A673 (cell line): ENCODE data around the gene PLCB4. TPM values are rescaled to one million over a fixed set of nuclear protein-coding genes. Genes with fewer than 3 reads are reported as not detected.

Experiments
- BruUV-seq: library from RNA; stranded (reverse); fragments of 400-500 nt; replicated peaks from 2 replicates; lab custom pipeline; 2021; lab: Mats Ljungman, UMichigan
- CTCF ChIA-PET: fragments of 300-600 bp; sonication (Branson Sonifier 250); formaldehyde crosslinking; loops from one replicate; lab custom pipeline; 2022; ENCODE audit warnings: antibody characterized with exemption; lab: Charles Lee
- POLR2A ChIA-PET: fragments of 300-600 bp; sonication (Branson Sonifier 250); formaldehyde crosslinking; loops from one replicate; lab custom pipeline; 2022; ENCODE audit warnings: antibody characterized with exemption; ENCODE audit not compliant: low non-redundant PET; lab: Charles Lee
- DNase-seq: peaks from one replicate; pipeline ENCODE4 v3.0.0-alpha.2; 2015; ENCODE audit warnings: low spot score
- H3K27ac ChIP-seq: fragments of 200-600 bp; sonication (generic); 2 replicates; pipeline ENCODE4 v1.5.1; 2016; ENCODE audit warnings: mixed run types, low read depth, mild to moderate bottlenecking, mixed read lengths, antibody characterized with exemption, low read length; ENCODE audit not compliant: poor library complexity, severe bottlenecking
- H3K27me3 ChIP-seq: fragments of 200-600 bp; sonication (generic); replicated peaks from 2 replicates; pipeline ENCODE4 v1.6.1; 2017; ENCODE audit warnings: mixed run types, low read depth, mild to moderate bottlenecking, mixed read lengths, antibody characterized with exemption, low read length; ENCODE audit not compliant: insufficient read depth, poor library complexity
- H3K36me3 ChIP-seq: fragments of 200-600 bp; sonication (generic); 2 replicates; pipeline ENCODE4 v1.6.1; 2016; ENCODE audit warnings: mixed run types, mild to moderate bottlenecking, mixed read lengths, antibody characterized with exemption, low read length; ENCODE audit not compliant: insufficient read depth, poor library complexity, severe bottlenecking
- H3K4me1 ChIP-seq: fragments of 200-600 bp; sonication (generic); 2 replicates; pipeline ENCODE4 v1.6.1; 2017; ENCODE audit warnings: mixed run types, mild to moderate bottlenecking, mixed read lengths, antibody characterized with exemption, low read length; ENCODE audit not compliant: insufficient read depth, poor library complexity, severe bottlenecking
- H3K4me3 ChIP-seq: fragments of 200-600 bp; sonication (generic); 2 replicates; pipeline ENCODE4 v1.5.1; 2016; ENCODE audit warnings: low read depth, mixed run types, mild to moderate bottlenecking, mixed read lengths, low read length; ENCODE audit not compliant: poor library complexity, severe bottlenecking
- H3K9me3 ChIP-seq: fragments of 200-600 bp; sonication (generic); 2 replicates; pipeline ENCODE4 v1.6.1; 2016; ENCODE audit warnings: mixed run types, low read depth, mild to moderate bottlenecking, mixed read lengths, antibody characterized with exemption, low read length; ENCODE audit not compliant: poor library complexity, severe bottlenecking
- EZH2 ChIP-seq: fragments of 200-600 bp; sonication (generic); IDR thresholded peaks from 2 replicates; pipeline ENCODE4 v1.6.1; 2017; ENCODE audit warnings: borderline replicate concordance, low read depth, mild to moderate bottlenecking, mixed read lengths, antibody characterized with exemption, low read length; ENCODE audit not compliant: poor library complexity, severe bottlenecking
- intact Hi-C: fragments of 100-400 bp; cut with micrococcal nuclease; formaldehyde crosslinking; loops from one replicate; pipeline ENCODE4 v1.10.0; 2022; ENCODE audit not compliant: unreplicated experiment
- total RNA-seq: library from RNA; stranded (reverse); gene quantifications from 2 replicates; pipeline ENCODE4 v1.2.3, GENCODE V29; 2021
- TF ChIP-seq, protein P1 (sequence below): fragments of 300-800, 200-600 bp; sonication (generic); conservative IDR thresholded peaks from 2 replicates; pipeline ENCODE4 v1.5.1; 2017; ENCODE audit warnings: low read depth, mild to moderate bottlenecking, antibody characterized with exemption, low read length, moderate library complexity, mixed read lengths

PLCB4 gene
- total RNA-seq, 1 experiment from 2014 or later: 6.2 TPM

- CTCF ChIA-PET: no interaction called here
- H3K4me1 ChIP-seq: no peaks in the 10 kb centered on the region
- POLR2A ChIA-PET: no interaction called here
- H3K27ac ChIP-seq: no peak overlapping the region
- no peaks in the 10 kb centered on the region for H3K36me3 ChIP-seq
- H3K4me3 ChIP-seq: no peak overlapping the region
- BruUV-seq: no TSS peak
- no peak for DNase-seq
- no peaks in the 10 kb centered on the region for H3K9me3 ChIP-seq
- TF ChIP-seq EZH2: no peak
- TF ChIP-seq, protein P1, sequence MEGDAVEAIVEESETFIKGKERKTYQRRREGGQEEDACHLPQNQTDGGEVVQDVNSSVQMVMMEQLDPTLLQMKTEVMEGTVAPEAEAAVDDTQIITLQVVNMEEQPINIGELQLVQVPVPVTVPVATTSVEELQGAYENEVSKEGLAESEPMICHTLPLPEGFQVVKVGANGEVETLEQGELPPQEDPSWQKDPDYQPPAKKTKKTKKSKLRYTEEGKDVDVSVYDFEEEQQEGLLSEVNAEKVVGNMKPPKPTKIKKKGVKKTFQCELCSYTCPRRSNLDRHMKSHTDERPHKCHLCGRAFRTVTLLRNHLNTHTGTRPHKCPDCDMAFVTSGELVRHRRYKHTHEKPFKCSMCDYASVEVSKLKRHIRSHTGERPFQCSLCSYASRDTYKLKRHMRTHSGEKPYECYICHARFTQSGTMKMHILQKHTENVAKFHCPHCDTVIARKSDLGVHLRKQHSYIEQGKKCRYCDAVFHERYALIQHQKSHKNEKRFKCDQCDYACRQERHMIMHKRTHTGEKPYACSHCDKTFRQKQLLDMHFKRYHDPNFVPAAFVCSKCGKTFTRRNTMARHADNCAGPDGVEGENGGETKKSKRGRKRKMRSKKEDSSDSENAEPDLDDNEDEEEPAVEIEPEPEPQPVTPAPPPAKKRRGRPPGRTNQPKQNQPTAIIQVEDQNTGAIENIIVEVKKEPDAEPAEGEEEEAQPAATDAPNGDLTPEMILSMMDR: no peak
- intact Hi-C loops: no loop called here
- no peaks in the 10 kb centered on the region for H3K27me3 ChIP-seq
Measured at GRCh38 chr20:9140162-9140760, 71.4 kb downstream of the PLCB4 start.

GRCh38 chr20:9141070-9141469, 72.2 kb downstream of the PLCB4 start:
- H3K27me3 ChIP-seq: no peaks in the 10 kb centered on the region
- TF ChIP-seq, protein P1: no peak
- no peak for TF ChIP-seq EZH2
- CTCF ChIA-PET: no interaction called here
- H3K36me3 ChIP-seq: no peaks in the 10 kb centered on the region
- H3K4me3 ChIP-seq: no peak overlapping the region
- POLR2A ChIA-PET: no interaction called here
- no TSS peak for BruUV-seq
- DNase-seq: no peak
- H3K4me1 ChIP-seq: no peaks in the 10 kb centered on the region
- no peaks in the 10 kb centered on the region for H3K9me3 ChIP-seq
- intact Hi-C loops: no loop called here
- no peak overlapping the region for H3K27ac ChIP-seq

DNA sequence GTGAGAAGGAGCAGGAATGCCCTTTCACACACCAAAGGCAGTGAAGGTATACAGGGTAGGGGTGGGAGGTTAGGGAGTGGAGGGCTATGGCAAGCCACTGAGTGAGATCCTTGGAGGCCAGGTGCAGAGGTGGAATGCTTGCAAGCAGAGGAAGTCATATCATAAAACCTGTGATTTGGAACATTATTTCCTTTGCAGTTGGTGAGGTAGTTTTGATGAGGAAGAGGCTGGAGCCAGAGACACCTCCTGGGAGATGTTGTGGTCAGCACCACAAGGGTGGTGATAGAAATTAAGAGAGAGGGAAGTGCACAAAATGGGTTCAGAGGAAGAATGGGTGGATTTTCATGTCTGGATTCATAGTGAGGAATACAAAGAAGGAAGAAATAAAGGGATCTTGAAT, 73.0 kb downstream of the PLCB4 start:
- Histone ChIP-seq H3K36me3 (no peaks in the 10 kb centered on the region), H3K9me3 (no peaks in the 10 kb centered on the region), H3K27me3 (no peaks in the 10 kb centered on the region), H3K4me1 (no peaks in the 10 kb centered on the region), H3K27ac (no peak overlapping the region), H3K4me3 (no peak overlapping the region)
- DNase-seq: no peak
- no TSS peak for BruUV-seq
- intact Hi-C loops: no loop called here
- POLR2A ChIA-PET: no interaction called here
- CTCF ChIA-PET: no interaction called here
- no peak for TF ChIP-seq EZH2
- TF ChIP-seq, protein P1: no peak
